ENCODE results near the gene ILDR1. TPM values are rescaled to one million over a fixed set of nuclear protein-coding genes. Genes with fewer than 3 reads are reported as not detected.

The ILDR1 gene
- total and polyA plus RNA-seq, 2 of the 4 experiments (the other 2 are of a cell fraction): not detected

- no peak overlapping the region for H2BK5ac ChIP-seq (ENCODE audit: low read depth, low read length, poor library complexity, severe bottlenecking)
- no peak for DNase-seq
- H4K20me1 ChIP-seq (ENCODE audit: insufficient read depth, low read length): no peaks in the 10 kb centered on the region
- H2AFZ ChIP-seq (replicated peaks; ENCODE audit: low read length, poor library complexity): no peak overlapping the region
- no peak overlapping the region for H4K5ac ChIP-seq (ENCODE audit: low read depth, low read length)
- peaks cover 11% of the 10 kb centered on the region for H3K27me3 ChIP-seq (ENCODE audit: control insufficient read depth, insufficient read depth, low read length)
- CTCF ChIA-PET: no interaction called here
- H3K4ac ChIP-seq (ENCODE audit: low read depth, low read length): no peak overlapping the region
- no peaks in the 10 kb centered on the region for H3K9me3 ChIP-seq (ENCODE audit: control insufficient read depth, insufficient read depth, low read length)
- no peaks in the 10 kb centered on the region for H3K9me1 ChIP-seq (ENCODE audit: insufficient read depth, low read length)
- dilution Hi-C loops (cut with HindIII; ENCODE audit: low sequenced_read_pairs, unreplicated experiment): no loop called here
- BruUV-seq (replicated peaks): no TSS peak
- no peak overlapping the region for H2AK9ac ChIP-seq (replicated peaks; ENCODE audit: low read depth, low read length, poor library complexity)
- no peak overlapping the region for H3K56ac ChIP-seq (ENCODE audit: extremely low read depth, insufficient read depth, low read length)
- no peak overlapping the region for H2BK120ac ChIP-seq (ENCODE audit: low read depth, low read length)
- H4K91ac ChIP-seq (ENCODE audit: insufficient read depth, low read depth, low read length): no peak overlapping the region
- H3K14ac ChIP-seq (replicated peaks; ENCODE audit: low read depth, low read length): no peak overlapping the region
- no peak overlapping the region for H2AK5ac ChIP-seq (ENCODE audit: low read depth, low read length)
- no peaks in the 10 kb centered on the region for H3K4me1 ChIP-seq (ENCODE audit: control insufficient read depth, insufficient read depth, low read length)
- H4K8ac ChIP-seq (ENCODE audit: low read depth in 2 of 2, low read length in 2 of 2): no peak overlapping the region
- ATAC-seq (ENCODE audit: low read depth): no peak
- in situ Hi-C loops (cut with MboI; ENCODE audit: low sequenced_read_pairs): no loop called here
- no CpG with 5 or more reads among the region's 1 CpG for WGBS, 2 experiments (ENCODE audit: extremely low coverage in 2 of 2, insufficient read length in 1 of 2)
- no peaks in the 10 kb centered on the region for H3K79me1 ChIP-seq (ENCODE audit: low read depth in 1 of 2, low read length in 2 of 2)
- no peak overlapping the region for H3K23ac ChIP-seq (ENCODE audit: low read depth, low read length)
- no peak overlapping the region for H2BK15ac ChIP-seq (ENCODE audit: low read depth, low read length)
- no peak overlapping the region for H3K4me3 ChIP-seq (ENCODE audit: insufficient read depth, low read depth, low read length)
- H3K4me2 ChIP-seq (ENCODE audit: low read depth, low read length): no peak overlapping the region
- H3K18ac ChIP-seq (ENCODE audit: low read depth, low read length): no peak overlapping the region
- no peak for TF ChIP-seq RCOR1 (IDR thresholded peaks at IDR 0.05; ENCODE audit: insufficient replicate concordance, low read length)
- TF ChIP-seq, protein P1, sequence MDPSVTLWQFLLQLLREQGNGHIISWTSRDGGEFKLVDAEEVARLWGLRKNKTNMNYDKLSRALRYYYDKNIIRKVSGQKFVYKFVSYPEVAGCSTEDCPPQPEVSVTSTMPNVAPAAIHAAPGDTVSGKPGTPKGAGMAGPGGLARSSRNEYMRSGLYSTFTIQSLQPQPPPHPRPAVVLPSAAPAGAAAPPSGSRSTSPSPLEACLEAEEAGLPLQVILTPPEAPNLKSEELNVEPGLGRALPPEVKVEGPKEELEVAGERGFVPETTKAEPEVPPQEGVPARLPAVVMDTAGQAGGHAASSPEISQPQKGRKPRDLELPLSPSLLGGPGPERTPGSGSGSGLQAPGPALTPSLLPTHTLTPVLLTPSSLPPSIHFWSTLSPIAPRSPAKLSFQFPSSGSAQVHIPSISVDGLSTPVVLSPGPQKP (IDR thresholded peaks at IDR 0.05; ENCODE audit: borderline replicate concordance, low read depth, low read length): no peak
- TF ChIP-seq BHLHE40 (IDR thresholded peaks at IDR 0.05; ENCODE audit: low read depth, low read length): no peak
- no peak for TF ChIP-seq MXI1 (IDR thresholded peaks at IDR 0.05; ENCODE audit: borderline replicate concordance, low read depth, low read length)
- TF ChIP-seq RFX5 (IDR thresholded peaks at IDR 0.05; ENCODE audit: low read depth, low read length): no peak
- TF ChIP-seq, protein P2, sequence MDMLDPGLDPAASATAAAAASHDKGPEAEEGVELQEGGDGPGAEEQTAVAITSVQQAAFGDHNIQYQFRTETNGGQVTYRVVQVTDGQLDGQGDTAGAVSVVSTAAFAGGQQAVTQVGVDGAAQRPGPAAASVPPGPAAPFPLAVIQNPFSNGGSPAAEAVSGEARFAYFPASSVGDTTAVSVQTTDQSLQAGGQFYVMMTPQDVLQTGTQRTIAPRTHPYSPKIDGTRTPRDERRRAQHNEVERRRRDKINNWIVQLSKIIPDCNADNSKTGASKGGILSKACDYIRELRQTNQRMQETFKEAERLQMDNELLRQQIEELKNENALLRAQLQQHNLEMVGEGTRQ (IDR thresholded peaks at IDR 0.05; ENCODE audit: low read depth, low read length): no peak
- no peak for TF ChIP-seq MAZ (IDR thresholded peaks at IDR 0.05; ENCODE audit: borderline replicate concordance, low read depth, low read length)
- TF ChIP-seq CTCF (conservative IDR thresholded peaks at IDR 0.05; ENCODE audit: low read depth, low read length): no peak
- TF ChIP-seq MAFK (IDR thresholded peaks at IDR 0.05; ENCODE audit: low read depth, low read length): no peak
- no peak overlapping the region for H3K9ac ChIP-seq (ENCODE audit: low read depth, low read length)
- intact Hi-C loops (cut with micrococcal nuclease): no loop called here
- H3K36me3 ChIP-seq (ENCODE audit: control insufficient read depth, insufficient read depth, low read length): no peaks in the 10 kb centered on the region
- H3K27ac ChIP-seq (ENCODE audit: insufficient read depth, low read length): no peak overlapping the region
- H2BK20ac ChIP-seq (ENCODE audit: low read depth, low read length): no peak overlapping the region
- POLR2A ChIA-PET (ENCODE audit: unreplicated experiment): no interaction called here
Measured at GRCh38 chr3:122014741-122015140, 7.3 kb downstream of the ILDR1 start.
